SK-N-SH (cell line): ENCODE results near the gene FAM241A. TPM values are rescaled to one million over a fixed set of nuclear protein-coding genes. Genes with fewer than 3 reads are reported as not detected.

Source experiments
- CTCF ChIA-PET: fragments of 300-600, 350-600 bp; formaldehyde crosslinking; extraction: SDS; loops from one replicate; lab custom pipeline; 2021; lab: Yijun Ruan, JAX
- POLR2A ChIA-PET: fragments of 350-600 bp; sonication (Branson Sonifier 250); formaldehyde crosslinking; extraction: SDS; loops from one replicate; lab custom pipeline; 2020; ENCODE audit warnings: antibody characterized with exemption, inconsistent platforms; lab: Yijun Ruan, JAX
- DNase-seq: peaks from one replicate; pipeline ENCODE4 v3.0.0; 2012
- H2AFZ ChIP-seq: fragments of 200-600 bp; sonication (generic); 2 replicates; pipeline ENCODE4 v1.8.1; 2016; ENCODE audit warnings: antibody characterized with exemption, mild to moderate bottlenecking, low read depth
- H3F3A ChIP-seq: fragments of 200-600 bp; sonication (generic); replicated peaks from 2 replicates; pipeline ENCODE3; 2016; ENCODE audit warnings: antibody characterized with exemption, mild to moderate bottlenecking; ENCODE audit not compliant: insufficient read depth
- H3K27ac ChIP-seq, 2 experiments: fragments of 200-500 bp in 1 of 2; fragments of 200-600 bp in 1 of 2; sonication (Bioruptor generic) in 1 of 2; sonication (generic), shearing (Covaris generic) in 1 of 2; 2 replicates each; pipeline versions ENCODE4 v1.5.1 to v1.6.1; 2014 to 2016; ENCODE audit warnings: low read depth in 2 of 2, inconsistent platforms in 1 of 2, low read length in 1 of 2, mild to moderate bottlenecking in 1 of 2, mixed read lengths in 1 of 2
- H3K27me3 ChIP-seq: fragments of 200-600 bp; sonication (generic), shearing (Covaris generic); 2 replicates; pipeline ENCODE4 v1.6.1; 2016; ENCODE audit warnings: mixed run types; ENCODE audit not compliant: insufficient read depth
- H3K36me3 ChIP-seq, 2 experiments: fragments of 200-500 bp in 1 of 2; fragments of 200-600 bp in 1 of 2; sonication (Bioruptor generic) in 1 of 2; sonication (generic) in 1 of 2; replicated peaks in 1 of 2; 2 replicates each; pipeline versions ENCODE3 to v1.5.1; 2014 to 2016; ENCODE audit warnings: low read length in 1 of 2, mild to moderate bottlenecking in 1 of 2; ENCODE audit not compliant: insufficient read depth in 2 of 2, control insufficient read depth in 1 of 2
- H3K4me1 ChIP-seq, 2 experiments: fragments of 200-500 bp in 1 of 2; fragments of 200-600 bp in 1 of 2; sonication (Bioruptor generic) in 1 of 2; sonication (generic), shearing (Covaris generic) in 1 of 2; 2 replicates each; pipeline versions ENCODE4 v1.5.1 to v1.6.1; 2014 to 2016; ENCODE audit warnings: low read depth in 1 of 2, low read length in 1 of 2, mixed run types in 1 of 2; ENCODE audit not compliant: insufficient read depth in 2 of 2, control insufficient read depth in 1 of 2
- H3K4me2 ChIP-seq: fragments of 200-600 bp; sonication (generic), shearing (Covaris generic); 2 replicates; pipeline ENCODE4 v1.6.1; 2017; ENCODE audit warnings: mixed run types
- H3K4me3 ChIP-seq, 2 experiments: fragments of 200-500 bp in 1 of 2; fragments of 200-600 bp in 1 of 2; sonication (Bioruptor generic) in 1 of 2; sonication (generic), shearing (Covaris generic) in 1 of 2; 2 replicates each; pipeline versions ENCODE4 v1.5.1 to v1.8.1; 2014 to 2016; ENCODE audit warnings: low read depth in 2 of 2, inconsistent platforms in 1 of 2, low read length in 1 of 2, mild to moderate bottlenecking in 1 of 2, mixed read lengths in 1 of 2, moderate library complexity in 1 of 2
- H3K79me2 ChIP-seq: fragments of 200-600 bp; sonication (generic); 2 replicates; pipeline ENCODE4 v1.8.1; 2017; ENCODE audit warnings: mild to moderate bottlenecking; ENCODE audit not compliant: insufficient read depth
- H3K9ac ChIP-seq: fragments of 200-600 bp; sonication (generic); 2 replicates; pipeline ENCODE4 v1.6.1; 2017; ENCODE audit warnings: mixed run types
- H3K9me2 ChIP-seq: fragments of 200-600 bp; sonication (generic); 2 replicates; pipeline ENCODE4 v1.6.1; 2017; ENCODE audit warnings: mixed run types
- H3K9me3 ChIP-seq: fragments of 200-600 bp; sonication (generic); 2 replicates; pipeline ENCODE4 v1.6.1; 2017; ENCODE audit warnings: mixed run types, mild to moderate bottlenecking, moderate library complexity
- H4K20me1 ChIP-seq: fragments of 200-600 bp; sonication (generic); 2 replicates; pipeline ENCODE4 v1.6.1; 2017; ENCODE audit warnings: mild to moderate bottlenecking, mixed run types; ENCODE audit not compliant: insufficient read depth
- CHD2 ChIP-seq: fragments of 150-350 bp; IDR thresholded peaks from 2 replicates; pipeline ENCODE4 v1.6.1; 2018; ENCODE audit warnings: low read length; ENCODE audit not compliant: partially characterized antibody
- CTCF ChIP-seq: fragments of 200-600 bp; sonication (generic); IDR thresholded peaks from 2 replicates; pipeline ENCODE4 v1.6.1; 2017; ENCODE audit warnings: antibody characterized with exemption, mild to moderate bottlenecking, moderate library complexity
- ELF1 ChIP-seq: IDR thresholded peaks from 2 replicates; pipeline ENCODE4 v1.4.0; 2012
- FOXJ3 ChIP-seq: sonication (generic); formaldehyde crosslinking; IDR thresholded peaks from 2 replicates; pipeline ENCODE4 v1.5.1; 2020; ENCODE audit warnings: mild to moderate bottlenecking, missing genetic modification reagents
- GABPA ChIP-seq: IDR thresholded peaks from 2 replicates; pipeline ENCODE4 v1.4.0; 2012; ENCODE audit warnings: low read depth, mild to moderate bottlenecking
- MAX ChIP-seq: IDR thresholded peaks from 2 replicates; pipeline ENCODE4 v1.4.0; 2012; ENCODE audit warnings: low read depth
- MEF2A ChIP-seq: IDR thresholded peaks from 2 replicates; pipeline ENCODE4 v1.4.0; 2012; ENCODE audit warnings: low read depth, borderline replicate concordance
- MXI1 ChIP-seq: IDR thresholded peaks from 2 replicates; pipeline ENCODE4 v1.6.1; 2012; ENCODE audit warnings: mild to moderate bottlenecking, low read depth, low read length, improper control_type of control experiment
- NFIC ChIP-seq: IDR thresholded peaks from 2 replicates; pipeline ENCODE4 v1.4.0; 2012; ENCODE audit warnings: borderline replicate concordance
- PBX3 ChIP-seq: IDR thresholded peaks from 2 replicates; pipeline ENCODE4; 2012
- RAD21 ChIP-seq: IDR thresholded peaks from 2 replicates; pipeline ENCODE4 v1.6.1; 2012; ENCODE audit warnings: mild to moderate bottlenecking, low read length
- REST ChIP-seq: IDR thresholded peaks from 2 replicates; pipeline ENCODE4 v1.6.1; 2012; ENCODE audit warnings: mild to moderate bottlenecking, low read depth, low read length, moderate library complexity
- RFX5 ChIP-seq: IDR thresholded peaks from 2 replicates; pipeline ENCODE4 v1.6.1; 2012; ENCODE audit warnings: mild to moderate bottlenecking, improper control_type of control experiment, low read length
- TAF1 ChIP-seq: IDR thresholded peaks from 2 replicates; pipeline ENCODE4 v1.6.1; 2012; ENCODE audit warnings: low read depth, mild to moderate bottlenecking, low read length, moderate library complexity, borderline replicate concordance
- USF2 ChIP-seq: fragments of 150-350 bp; IDR thresholded peaks from 2 replicates; pipeline ENCODE4 v1.6.1; 2017; ENCODE audit warnings: antibody characterized with exemption, low read length, low read depth, borderline replicate concordance
- ZBTB33 ChIP-seq: IDR thresholded peaks from 2 replicates; pipeline ENCODE4 v1.4.0; 2012; ENCODE audit warnings: low read depth, borderline replicate concordance
- WGBS: methylation state at CpG from one replicate; pipeline ENCODE4 v1.1.6; 2017; ENCODE audit warnings: low lambda C conversion rate; 5-methylcytosine and 5-hydroxymethylcytosine counted together
- polyA plus RNA-seq, 3 experiments: library from polyadenylated mRNA; depleted of rRNA; stranded (reverse); fragments of >200 nt; gene quantifications; 2 replicates each; pipeline ENCODE4 v1.2.3, GENCODE V29; 2012

The FAM241A gene
- polyA plus RNA-seq, 1 of the 3 experiments (the other 2 are of a cell fraction), result 0.44 TPM

- Histone ChIP-seq H3K27me3 (no peaks in the 10 kb centered on the region), H3K9ac (no peak overlapping the region), H2AFZ (no peak overlapping the region), H3K4me2 (no peak overlapping the region), H3K4me1 (no peaks in the 10 kb centered on the region), H4K20me1 (no peaks in the 10 kb centered on the region), H3K36me3 (no peaks in the 10 kb centered on the region), H3F3A (no peaks in the 10 kb centered on the region), H3K9me2 (no peaks in the 10 kb centered on the region), H3K9me3 (no peaks in the 10 kb centered on the region), H3K27ac (no peak overlapping the region), H3K4me3 (no peak overlapping the region), H3K79me2 (no peaks in the 10 kb centered on the region)
- TF ChIP-seq USF2 (no peak), ELF1 (no peak), GABPA (no peak), MXI1 (no peak), RFX5 (no peak), CTCF (no peak), MAX (no peak), REST (no peak), PBX3 (no peak), ZBTB33 (no peak), RAD21 (no peak), FOXJ3 (CRISPR knock-in tag) (no peak), TAF1 (no peak), CHD2 (no peak), MEF2A (no peak), NFIC (no peak)
- POLR2A ChIA-PET, result no interaction called here
- WGBS, result 46% methylated on average over 2 of the region's 2 CpGs
- CTCF ChIA-PET, result no interaction called here
- DNase-seq, result no peak
These were observed 39.9 kb upstream of the FAM241A start for GRCh38 chr4:112105201-112105969.
